ENCODE data around the gene BCL11B. TPM values are rescaled to one million over a fixed set of nuclear protein-coding genes. Genes with fewer than 3 reads are reported as not detected.

Gene BCL11B
- total RNA-seq, 1 donor from 2014 or later, result 1.3 TPM

DNA sequence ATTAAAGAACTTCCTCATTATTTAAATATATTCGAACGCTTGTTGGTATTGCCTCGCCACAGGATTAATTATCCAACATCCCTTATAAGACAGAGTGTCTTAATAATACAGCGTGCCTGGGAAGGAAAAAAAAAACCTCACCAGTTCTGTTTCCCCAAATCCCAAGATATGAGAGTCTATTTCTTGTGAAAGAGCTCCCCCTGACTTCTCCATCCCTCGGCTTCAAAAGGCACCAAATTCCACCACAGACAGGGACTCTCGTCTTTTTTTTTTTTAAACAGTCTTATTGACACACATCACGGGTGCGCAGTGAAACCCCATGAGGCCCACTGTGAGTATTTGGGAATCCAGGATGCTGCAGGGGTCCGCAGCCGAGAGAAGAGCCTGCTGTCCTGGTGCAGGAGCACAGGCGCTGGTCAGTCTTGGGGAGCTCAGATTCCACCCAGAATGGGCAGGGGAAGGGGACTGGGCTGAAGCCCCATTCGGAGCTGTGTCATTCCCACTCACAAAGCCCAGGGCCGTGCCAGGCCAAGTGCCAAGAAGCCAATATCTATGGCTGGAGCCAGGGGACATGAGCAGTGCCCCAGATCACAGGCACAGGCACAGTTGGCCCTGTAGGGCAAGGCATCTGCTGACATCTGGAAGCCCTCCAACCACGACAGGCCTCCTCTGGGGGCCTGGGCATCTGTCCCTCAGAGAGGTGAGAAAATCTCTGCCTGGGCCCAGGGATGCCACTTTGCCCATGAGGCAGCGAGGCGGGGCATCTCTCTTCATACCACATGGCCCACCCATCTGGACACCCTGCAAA, 71.9 kb downstream of the BCL11B start:
- no peaks in the 10 kb centered on the region for H3K27me3 ChIP-seq
- Mint-ChIP-seq H3K4me1 (peaks cover 46% of the 10 kb centered on the region), H3K9me3 (no peaks in the 10 kb centered on the region), H3K36me3 (no peaks in the 10 kb centered on the region), H3K4me3 (no peak overlapping the region), H3K27me3 (ENCODE audit: insufficient read depth, low read depth) (peaks cover 7% of the 10 kb centered on the region), H3K27ac (peak overlapping the region; percentile 3)
- peaks cover 7% of the 10 kb centered on the region for H3K4me1 ChIP-seq
- H3K4me2 ChIP-seq, result no peak overlapping the region
- H3K4me3 ChIP-seq, result no peak overlapping the region
- no peak overlapping the region for H3K27ac ChIP-seq
- no peaks in the 10 kb centered on the region for H3K9me3 ChIP-seq (ENCODE audit: low read depth)
- H3K36me3 ChIP-seq, result no peaks in the 10 kb centered on the region
- H3K9ac ChIP-seq, result no peak overlapping the region
- no peaks in the 10 kb centered on the region for H3F3A ChIP-seq (ENCODE audit: low read depth)
- no peaks in the 10 kb centered on the region for H4K20me1 ChIP-seq (ENCODE audit: low read depth)
- no peak overlapping the region for H2AFZ ChIP-seq (replicated peaks)
- no peaks in the 10 kb centered on the region for H3K79me2 ChIP-seq (ENCODE audit: low read depth)
- TF ChIP-seq EZH2phosphoT487 (IDR thresholded peaks at IDR 0.05) (no peak), EZH2 (IDR thresholded peaks at IDR 0.05) (no peak)
- TF ChIP-seq, protein P1, sequence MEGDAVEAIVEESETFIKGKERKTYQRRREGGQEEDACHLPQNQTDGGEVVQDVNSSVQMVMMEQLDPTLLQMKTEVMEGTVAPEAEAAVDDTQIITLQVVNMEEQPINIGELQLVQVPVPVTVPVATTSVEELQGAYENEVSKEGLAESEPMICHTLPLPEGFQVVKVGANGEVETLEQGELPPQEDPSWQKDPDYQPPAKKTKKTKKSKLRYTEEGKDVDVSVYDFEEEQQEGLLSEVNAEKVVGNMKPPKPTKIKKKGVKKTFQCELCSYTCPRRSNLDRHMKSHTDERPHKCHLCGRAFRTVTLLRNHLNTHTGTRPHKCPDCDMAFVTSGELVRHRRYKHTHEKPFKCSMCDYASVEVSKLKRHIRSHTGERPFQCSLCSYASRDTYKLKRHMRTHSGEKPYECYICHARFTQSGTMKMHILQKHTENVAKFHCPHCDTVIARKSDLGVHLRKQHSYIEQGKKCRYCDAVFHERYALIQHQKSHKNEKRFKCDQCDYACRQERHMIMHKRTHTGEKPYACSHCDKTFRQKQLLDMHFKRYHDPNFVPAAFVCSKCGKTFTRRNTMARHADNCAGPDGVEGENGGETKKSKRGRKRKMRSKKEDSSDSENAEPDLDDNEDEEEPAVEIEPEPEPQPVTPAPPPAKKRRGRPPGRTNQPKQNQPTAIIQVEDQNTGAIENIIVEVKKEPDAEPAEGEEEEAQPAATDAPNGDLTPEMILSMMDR (IDR thresholded peaks at IDR 0.05), result peak; percentile 49
- DNase-seq (ENCODE audit: low spot score), result no peak

DNA sequence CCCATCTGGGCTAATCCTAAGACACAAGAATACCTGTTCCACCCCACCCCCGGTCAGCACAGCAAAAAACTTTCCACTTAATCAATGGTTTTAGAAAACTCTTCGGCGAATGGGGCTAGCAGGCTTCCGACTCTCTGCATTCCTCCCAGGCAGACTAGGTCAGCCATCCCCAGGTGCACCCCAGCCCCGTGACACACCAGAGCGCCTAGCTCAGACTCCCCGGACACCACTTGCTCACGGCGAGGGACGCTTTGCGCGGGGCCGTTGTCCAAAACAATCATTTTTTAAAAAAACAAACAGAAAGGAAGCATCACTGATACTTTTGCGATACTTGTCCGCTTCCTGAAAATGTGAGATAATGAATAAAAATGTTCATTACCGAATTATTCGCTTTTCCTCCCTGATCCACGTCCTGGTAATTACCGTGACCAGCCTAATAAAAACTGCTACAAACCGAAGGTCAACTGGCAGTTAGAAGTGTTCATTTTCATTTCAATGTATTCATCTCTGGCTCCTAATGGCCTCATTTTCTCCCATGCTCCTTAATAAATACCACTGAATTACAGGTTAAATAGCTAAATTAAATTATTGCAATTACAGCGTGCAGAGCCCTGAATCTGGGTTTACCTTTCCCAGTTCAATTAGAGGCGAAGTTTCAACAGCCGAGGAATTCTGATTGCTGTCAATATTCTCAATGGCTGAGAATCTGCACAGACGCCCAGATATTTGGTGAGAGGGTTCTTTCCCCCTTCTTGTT, 73.1 kb downstream of the BCL11B start:
- Histone ChIP-seq H2AFZ (replicated peaks) (no peak overlapping the region), H3K4me1 (peaks cover 7% of the 10 kb centered on the region), H3F3A (ENCODE audit: low read depth) (no peaks in the 10 kb centered on the region), H3K79me2 (ENCODE audit: low read depth) (no peaks in the 10 kb centered on the region), H3K36me3 (no peaks in the 10 kb centered on the region), H3K9me3 (ENCODE audit: low read depth) (no peaks in the 10 kb centered on the region), H3K9ac (no peak overlapping the region), H4K20me1 (ENCODE audit: low read depth) (no peaks in the 10 kb centered on the region), H3K4me2 (no peak overlapping the region), H3K27me3 (no peaks in the 10 kb centered on the region), H3K27ac (no peak overlapping the region), H3K4me3 (no peak overlapping the region)
- peaks cover 5% of the 10 kb centered on the region for H3K27me3 Mint-ChIP-seq (ENCODE audit: insufficient read depth, low read depth)
- no peaks in the 10 kb centered on the region for H3K9me3 Mint-ChIP-seq
- H3K4me3 Mint-ChIP-seq, result no peak overlapping the region
- H3K27ac Mint-ChIP-seq, result no peak overlapping the region
- H3K4me1 Mint-ChIP-seq, result peaks cover 46% of the 10 kb centered on the region
- TF ChIP-seq, protein P1 (IDR thresholded peaks at IDR 0.05), result no peak
- TF ChIP-seq EZH2phosphoT487 (IDR thresholded peaks at IDR 0.05) (no peak), EZH2 (IDR thresholded peaks at IDR 0.05) (no peak)
- no peak for DNase-seq (ENCODE audit: low spot score)
- H3K36me3 Mint-ChIP-seq, result no peaks in the 10 kb centered on the region

DNA sequence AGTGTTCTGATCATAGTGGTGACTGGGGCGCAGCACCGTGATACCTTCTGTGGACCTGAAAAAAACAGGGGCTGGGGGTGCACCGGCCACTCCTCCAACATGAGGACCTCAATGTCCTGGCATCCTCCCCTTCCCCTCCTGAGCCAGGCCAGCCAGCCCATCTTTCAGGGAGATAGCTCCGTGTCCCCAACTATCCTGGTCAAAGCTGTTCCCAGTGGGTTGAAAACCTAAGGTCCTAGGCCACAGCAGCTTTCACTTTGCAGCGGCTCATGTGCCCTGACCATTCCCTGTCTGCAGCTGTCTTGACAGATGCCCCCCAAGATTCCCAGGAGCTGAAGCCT, 75.7 kb downstream of the BCL11B start:
- H3K4me3 Mint-ChIP-seq, result no peak overlapping the region
- Histone ChIP-seq H4K20me1 (ENCODE audit: low read depth) (no peaks in the 10 kb centered on the region), H3K9ac (no peak overlapping the region), H3K27me3 (no peaks in the 10 kb centered on the region), H3K4me2 (no peak overlapping the region), H3K4me1 (peaks cover 20% of the 10 kb centered on the region), H3K79me2 (ENCODE audit: low read depth) (no peaks in the 10 kb centered on the region), H3K27ac (no peak overlapping the region), H3K4me3 (no peak overlapping the region), H3F3A (ENCODE audit: low read depth) (no peaks in the 10 kb centered on the region), H2AFZ (replicated peaks) (no peak overlapping the region), H3K9me3 (ENCODE audit: low read depth) (no peaks in the 10 kb centered on the region), H3K36me3 (no peaks in the 10 kb centered on the region)
- H3K27ac Mint-ChIP-seq, result no peak overlapping the region
- no peaks in the 10 kb centered on the region for H3K36me3 Mint-ChIP-seq
- peaks cover 5% of the 10 kb centered on the region for H3K27me3 Mint-ChIP-seq (ENCODE audit: insufficient read depth, low read depth)
- H3K9me3 Mint-ChIP-seq, result no peaks in the 10 kb centered on the region
- TF ChIP-seq EZH2phosphoT487 (IDR thresholded peaks at IDR 0.05), result no peak
- TF ChIP-seq, protein P1 (IDR thresholded peaks at IDR 0.05), result no peak
- TF ChIP-seq EZH2 (IDR thresholded peaks at IDR 0.05), result no peak
- H3K4me1 Mint-ChIP-seq, result peaks cover 33% of the 10 kb centered on the region
- no peak for DNase-seq (ENCODE audit: low spot score)

Data from neural progenitor cell (in vitro differentiated cells).